GM23338 (cell line): ENCODE data around the gene RFX2.

ENCODE experiments used
- CREB1 ChIP-seq: fragments of 250-450 bp; sonication (Bioruptor Pico); IDR thresholded peaks from 2 replicates; pipeline ENCODE4 v1.5.0; 2020; ENCODE audit warnings: low read depth, mild to moderate bottlenecking, moderate library complexity
- EZH2 ChIP-seq: fragments of 200-600 bp; sonication (generic); IDR thresholded peaks from one replicate; pipeline ENCODE4 v1.8.0; 2017; ENCODE audit warnings: antibody characterized with exemption, mild to moderate bottlenecking, low read depth; ENCODE audit not compliant: unreplicated experiment
- EZH2phosphoT487 ChIP-seq: fragments of 200-600 bp; sonication (generic); IDR thresholded peaks from one replicate; pipeline ENCODE4 v1.8.1; 2018; ENCODE audit warnings: antibody characterized with exemption; ENCODE audit not compliant: unreplicated experiment
- JUNB ChIP-seq: IDR thresholded peaks from one replicate; pipeline ENCODE4 v1.6.1; 2016; ENCODE audit warnings: antibody characterized with exemption; ENCODE audit not compliant: unreplicated experiment
- POLR2AphosphoS5 ChIP-seq: IDR thresholded peaks from 2 replicates; pipeline ENCODE4 v1.6.1; 2016; ENCODE audit warnings: antibody characterized with exemption, low read depth
- STAT1 ChIP-seq: IDR thresholded peaks from one replicate; pipeline ENCODE4 v1.6.1; 2016; ENCODE audit warnings: antibody characterized with exemption; ENCODE audit not compliant: unreplicated experiment
- ZNF114 ChIP-seq: fragments of 250-450 bp; sonication (Bioruptor Pico); IDR thresholded peaks from 2 replicates; pipeline ENCODE4 v1.5.0; 2020; ENCODE audit warnings: mild to moderate bottlenecking, moderate library complexity
- ZNF331 ChIP-seq: fragments of 250-450 bp; sonication (Bioruptor Pico); IDR thresholded peaks from 2 replicates; pipeline ENCODE4 v1.5.0; 2020; ENCODE audit warnings: low read depth, mild to moderate bottlenecking, moderate library complexity
- TF ChIP-seq, protein P1 (sequence below), 2 experiments: fragments of 200-600 bp in 1 of 2; sonication (generic) in 1 of 2; conservative IDR thresholded peaks; 2 replicates each; pipeline versions ENCODE4 v1.5.1 to v1.6.1; 2016 to 2017; ENCODE audit warnings: antibody characterized with exemption in 2 of 2, low read depth in 2 of 2, mild to moderate bottlenecking in 2 of 2, moderate library complexity in 1 of 2
- TF ChIP-seq, protein P2 (sequence below): fragments of 250-450 bp; sonication (Bioruptor Pico); IDR thresholded peaks from 2 replicates; pipeline ENCODE4 v1.5.0; 2020; ENCODE audit warnings: mild to moderate bottlenecking, moderate library complexity
- TF ChIP-seq, protein P3 (sequence below): IDR thresholded peaks from one replicate; pipeline ENCODE4 v1.6.1; 2018; ENCODE audit warnings: antibody characterized with exemption; ENCODE audit not compliant: unreplicated experiment

DNA sequence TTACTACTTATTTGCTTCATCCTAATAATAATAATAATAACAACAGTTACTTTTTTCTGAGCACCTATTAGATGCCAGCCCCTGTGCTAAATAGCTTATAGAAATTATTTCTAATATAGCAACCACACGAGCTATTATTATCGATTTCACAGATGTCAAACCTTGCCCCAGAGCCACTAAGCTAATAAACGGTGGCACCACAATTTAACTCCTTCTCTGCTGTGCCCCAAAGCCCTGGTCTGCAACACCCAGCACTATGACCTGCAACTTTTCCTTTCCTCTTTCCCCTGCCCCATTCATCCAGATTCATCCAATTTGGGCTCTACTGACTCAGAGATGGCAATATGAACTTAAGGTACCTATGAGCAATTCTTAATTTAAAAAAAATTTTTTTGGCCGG is 6.4 kb downstream of the RFX2 start:
- TF ChIP-seq EZH2 (no peak), POLR2AphosphoS5 (no peak), STAT1 (no peak), CREB1 (CRISPR knock-in tag) (no peak), EZH2phosphoT487 (no peak), JUNB (no peak), ZNF114 (CRISPR knock-in tag) (no peak), ZNF331 (no peak)
- TF ChIP-seq, protein P1, sequence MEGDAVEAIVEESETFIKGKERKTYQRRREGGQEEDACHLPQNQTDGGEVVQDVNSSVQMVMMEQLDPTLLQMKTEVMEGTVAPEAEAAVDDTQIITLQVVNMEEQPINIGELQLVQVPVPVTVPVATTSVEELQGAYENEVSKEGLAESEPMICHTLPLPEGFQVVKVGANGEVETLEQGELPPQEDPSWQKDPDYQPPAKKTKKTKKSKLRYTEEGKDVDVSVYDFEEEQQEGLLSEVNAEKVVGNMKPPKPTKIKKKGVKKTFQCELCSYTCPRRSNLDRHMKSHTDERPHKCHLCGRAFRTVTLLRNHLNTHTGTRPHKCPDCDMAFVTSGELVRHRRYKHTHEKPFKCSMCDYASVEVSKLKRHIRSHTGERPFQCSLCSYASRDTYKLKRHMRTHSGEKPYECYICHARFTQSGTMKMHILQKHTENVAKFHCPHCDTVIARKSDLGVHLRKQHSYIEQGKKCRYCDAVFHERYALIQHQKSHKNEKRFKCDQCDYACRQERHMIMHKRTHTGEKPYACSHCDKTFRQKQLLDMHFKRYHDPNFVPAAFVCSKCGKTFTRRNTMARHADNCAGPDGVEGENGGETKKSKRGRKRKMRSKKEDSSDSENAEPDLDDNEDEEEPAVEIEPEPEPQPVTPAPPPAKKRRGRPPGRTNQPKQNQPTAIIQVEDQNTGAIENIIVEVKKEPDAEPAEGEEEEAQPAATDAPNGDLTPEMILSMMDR (conservative IDR thresholded peaks at IDR 0.05; ENCODE audit: low read depth in 2 of 2), result no peak
- TF ChIP-seq, protein P2, sequence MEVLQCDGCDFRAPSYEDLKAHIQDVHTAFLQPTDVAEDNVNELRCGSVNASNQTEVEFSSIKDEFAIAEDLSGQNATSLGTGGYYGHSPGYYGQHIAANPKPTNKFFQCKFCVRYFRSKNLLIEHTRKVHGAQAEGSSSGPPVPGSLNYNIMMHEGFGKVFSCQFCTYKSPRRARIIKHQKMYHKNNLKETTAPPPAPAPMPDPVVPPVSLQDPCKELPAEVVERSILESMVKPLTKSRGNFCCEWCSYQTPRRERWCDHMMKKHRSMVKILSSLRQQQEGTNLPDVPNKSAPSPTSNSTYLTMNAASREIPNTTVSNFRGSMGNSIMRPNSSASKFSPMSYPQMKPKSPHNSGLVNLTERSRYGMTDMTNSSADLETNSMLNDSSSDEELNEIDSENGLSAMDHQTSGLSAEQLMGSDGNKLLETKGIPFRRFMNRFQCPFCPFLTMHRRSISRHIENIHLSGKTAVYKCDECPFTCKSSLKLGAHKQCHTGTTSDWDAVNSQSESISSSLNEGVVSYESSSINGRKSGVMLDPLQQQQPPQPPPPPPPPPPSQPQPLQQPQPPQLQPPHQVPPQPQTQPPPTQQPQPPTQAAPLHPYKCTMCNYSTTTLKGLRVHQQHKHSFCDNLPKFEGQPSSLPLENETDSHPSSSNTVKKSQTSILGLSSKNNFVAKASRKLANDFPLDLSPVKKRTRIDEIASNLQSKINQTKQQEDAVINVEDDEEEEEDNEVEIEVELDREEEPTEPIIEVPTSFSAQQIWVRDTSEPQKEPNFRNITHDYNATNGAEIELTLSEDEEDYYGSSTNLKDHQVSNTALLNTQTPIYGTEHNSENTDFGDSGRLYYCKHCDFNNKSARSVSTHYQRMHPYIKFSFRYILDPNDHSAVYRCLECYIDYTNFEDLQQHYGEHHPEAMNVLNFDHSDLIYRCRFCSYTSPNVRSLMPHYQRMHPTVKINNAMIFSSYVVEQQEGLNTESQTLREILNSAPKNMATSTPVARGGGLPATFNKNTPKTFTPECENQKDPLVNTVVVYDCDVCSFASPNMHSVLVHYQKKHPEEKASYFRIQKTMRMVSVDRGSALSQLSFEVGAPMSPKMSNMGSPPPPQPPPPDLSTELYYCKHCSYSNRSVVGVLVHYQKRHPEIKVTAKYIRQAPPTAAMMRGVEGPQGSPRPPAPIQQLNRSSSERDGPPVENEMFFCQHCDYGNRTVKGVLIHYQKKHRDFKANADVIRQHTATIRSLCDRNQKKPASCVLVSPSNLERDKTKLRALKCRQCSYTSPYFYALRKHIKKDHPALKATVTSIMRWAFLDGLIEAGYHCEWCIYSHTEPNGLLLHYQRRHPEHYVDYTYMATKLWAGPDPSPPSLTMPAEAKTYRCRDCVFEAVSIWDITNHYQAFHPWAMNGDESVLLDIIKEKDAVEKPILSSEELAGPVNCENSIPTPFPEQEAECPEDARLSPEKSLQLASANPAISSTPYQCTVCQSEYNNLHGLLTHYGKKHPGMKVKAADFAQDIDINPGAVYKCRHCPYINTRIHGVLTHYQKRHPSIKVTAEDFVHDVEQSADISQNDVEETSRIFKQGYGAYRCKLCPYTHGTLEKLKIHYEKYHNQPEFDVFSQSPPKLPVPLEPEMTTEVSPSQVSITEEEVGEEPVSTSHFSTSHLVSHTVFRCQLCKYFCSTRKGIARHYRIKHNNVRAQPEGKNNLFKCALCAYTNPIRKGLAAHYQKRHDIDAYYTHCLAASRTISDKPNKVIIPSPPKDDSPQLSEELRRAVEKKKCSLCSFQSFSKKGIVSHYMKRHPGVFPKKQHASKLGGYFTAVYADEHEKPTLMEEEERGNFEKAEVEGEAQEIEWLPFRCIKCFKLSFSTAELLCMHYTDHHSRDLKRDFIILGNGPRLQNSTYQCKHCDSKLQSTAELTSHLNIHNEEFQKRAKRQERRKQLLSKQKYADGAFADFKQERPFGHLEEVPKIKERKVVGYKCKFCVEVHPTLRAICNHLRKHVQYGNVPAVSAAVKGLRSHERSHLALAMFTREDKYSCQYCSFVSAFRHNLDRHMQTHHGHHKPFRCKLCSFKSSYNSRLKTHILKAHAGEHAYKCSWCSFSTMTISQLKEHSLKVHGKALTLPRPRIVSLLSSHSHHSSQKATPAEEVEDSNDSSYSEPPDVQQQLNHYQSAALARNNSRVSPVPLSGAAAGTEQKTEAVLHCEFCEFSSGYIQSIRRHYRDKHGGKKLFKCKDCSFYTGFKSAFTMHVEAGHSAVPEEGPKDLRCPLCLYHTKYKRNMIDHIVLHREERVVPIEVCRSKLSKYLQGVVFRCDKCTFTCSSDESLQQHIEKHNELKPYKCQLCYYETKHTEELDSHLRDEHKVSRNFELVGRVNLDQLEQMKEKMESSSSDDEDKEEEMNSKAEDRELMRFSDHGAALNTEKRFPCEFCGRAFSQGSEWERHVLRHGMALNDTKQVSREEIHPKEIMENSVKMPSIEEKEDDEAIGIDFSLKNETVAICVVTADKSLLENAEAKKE, result no peak
- TF ChIP-seq, protein P3, sequence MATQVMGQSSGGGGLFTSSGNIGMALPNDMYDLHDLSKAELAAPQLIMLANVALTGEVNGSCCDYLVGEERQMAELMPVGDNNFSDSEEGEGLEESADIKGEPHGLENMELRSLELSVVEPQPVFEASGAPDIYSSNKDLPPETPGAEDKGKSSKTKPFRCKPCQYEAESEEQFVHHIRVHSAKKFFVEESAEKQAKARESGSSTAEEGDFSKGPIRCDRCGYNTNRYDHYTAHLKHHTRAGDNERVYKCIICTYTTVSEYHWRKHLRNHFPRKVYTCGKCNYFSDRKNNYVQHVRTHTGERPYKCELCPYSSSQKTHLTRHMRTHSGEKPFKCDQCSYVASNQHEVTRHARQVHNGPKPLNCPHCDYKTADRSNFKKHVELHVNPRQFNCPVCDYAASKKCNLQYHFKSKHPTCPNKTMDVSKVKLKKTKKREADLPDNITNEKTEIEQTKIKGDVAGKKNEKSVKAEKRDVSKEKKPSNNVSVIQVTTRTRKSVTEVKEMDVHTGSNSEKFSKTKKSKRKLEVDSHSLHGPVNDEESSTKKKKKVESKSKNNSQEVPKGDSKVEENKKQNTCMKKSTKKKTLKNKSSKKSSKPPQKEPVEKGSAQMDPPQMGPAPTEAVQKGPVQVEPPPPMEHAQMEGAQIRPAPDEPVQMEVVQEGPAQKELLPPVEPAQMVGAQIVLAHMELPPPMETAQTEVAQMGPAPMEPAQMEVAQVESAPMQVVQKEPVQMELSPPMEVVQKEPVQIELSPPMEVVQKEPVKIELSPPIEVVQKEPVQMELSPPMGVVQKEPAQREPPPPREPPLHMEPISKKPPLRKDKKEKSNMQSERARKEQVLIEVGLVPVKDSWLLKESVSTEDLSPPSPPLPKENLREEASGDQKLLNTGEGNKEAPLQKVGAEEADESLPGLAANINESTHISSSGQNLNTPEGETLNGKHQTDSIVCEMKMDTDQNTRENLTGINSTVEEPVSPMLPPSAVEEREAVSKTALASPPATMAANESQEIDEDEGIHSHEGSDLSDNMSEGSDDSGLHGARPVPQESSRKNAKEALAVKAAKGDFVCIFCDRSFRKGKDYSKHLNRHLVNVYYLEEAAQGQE, result no peak
